ENCODE data around the gene NEDD4L.

DNA sequence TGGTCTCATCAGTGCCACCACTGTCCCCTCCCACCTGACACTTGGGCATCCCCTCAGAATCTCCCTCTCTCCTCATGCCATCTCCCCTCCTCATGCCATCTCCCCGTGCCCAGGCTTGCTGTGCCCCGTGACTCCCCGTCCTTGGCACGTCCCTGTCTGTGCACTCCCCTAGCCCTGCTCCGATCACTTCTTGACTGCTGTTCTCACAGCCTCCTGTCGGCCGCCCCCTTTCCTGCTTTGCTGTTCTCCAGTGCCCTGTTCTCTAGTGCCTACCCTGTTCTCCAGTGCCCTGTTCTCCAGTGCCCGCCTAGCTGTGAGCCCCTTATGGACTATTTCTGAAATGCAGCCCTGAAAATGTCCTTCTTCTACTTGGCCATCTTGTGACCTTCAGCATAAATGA lies 331.0 kb downstream of the NEDD4L start:
- TF ChIP-seq, protein P1, sequence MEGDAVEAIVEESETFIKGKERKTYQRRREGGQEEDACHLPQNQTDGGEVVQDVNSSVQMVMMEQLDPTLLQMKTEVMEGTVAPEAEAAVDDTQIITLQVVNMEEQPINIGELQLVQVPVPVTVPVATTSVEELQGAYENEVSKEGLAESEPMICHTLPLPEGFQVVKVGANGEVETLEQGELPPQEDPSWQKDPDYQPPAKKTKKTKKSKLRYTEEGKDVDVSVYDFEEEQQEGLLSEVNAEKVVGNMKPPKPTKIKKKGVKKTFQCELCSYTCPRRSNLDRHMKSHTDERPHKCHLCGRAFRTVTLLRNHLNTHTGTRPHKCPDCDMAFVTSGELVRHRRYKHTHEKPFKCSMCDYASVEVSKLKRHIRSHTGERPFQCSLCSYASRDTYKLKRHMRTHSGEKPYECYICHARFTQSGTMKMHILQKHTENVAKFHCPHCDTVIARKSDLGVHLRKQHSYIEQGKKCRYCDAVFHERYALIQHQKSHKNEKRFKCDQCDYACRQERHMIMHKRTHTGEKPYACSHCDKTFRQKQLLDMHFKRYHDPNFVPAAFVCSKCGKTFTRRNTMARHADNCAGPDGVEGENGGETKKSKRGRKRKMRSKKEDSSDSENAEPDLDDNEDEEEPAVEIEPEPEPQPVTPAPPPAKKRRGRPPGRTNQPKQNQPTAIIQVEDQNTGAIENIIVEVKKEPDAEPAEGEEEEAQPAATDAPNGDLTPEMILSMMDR (IDR thresholded peaks at IDR 0.05): no peak
- no peak for TF ChIP-seq EZH2 (IDR thresholded peaks at IDR 0.05; ENCODE audit: borderline replicate concordance, insufficient read depth, low read depth, low read length, poor library complexity, severe bottlenecking)

Measured in B cell (primary cell).